Astrocyte (in vitro differentiated cells and primary cell): ENCODE data around the gene XRN2.

Experiments
- EZH2 ChIP-seq: IDR thresholded peaks from 2 replicates; pipeline ENCODE4 v1.6.1; 2012; ENCODE audit warnings: mild to moderate bottlenecking, low read length, inconsistent platforms; ENCODE audit not compliant: insufficient read depth
- TF ChIP-seq, protein P1 (sequence below): IDR thresholded peaks from 2 replicates; pipeline ENCODE4 v1.5.1; 2011; ENCODE audit warnings: low read depth, mild to moderate bottlenecking, inconsistent platforms, low read length, moderate library complexity; ENCODE audit not compliant: insufficient read depth

DNA sequence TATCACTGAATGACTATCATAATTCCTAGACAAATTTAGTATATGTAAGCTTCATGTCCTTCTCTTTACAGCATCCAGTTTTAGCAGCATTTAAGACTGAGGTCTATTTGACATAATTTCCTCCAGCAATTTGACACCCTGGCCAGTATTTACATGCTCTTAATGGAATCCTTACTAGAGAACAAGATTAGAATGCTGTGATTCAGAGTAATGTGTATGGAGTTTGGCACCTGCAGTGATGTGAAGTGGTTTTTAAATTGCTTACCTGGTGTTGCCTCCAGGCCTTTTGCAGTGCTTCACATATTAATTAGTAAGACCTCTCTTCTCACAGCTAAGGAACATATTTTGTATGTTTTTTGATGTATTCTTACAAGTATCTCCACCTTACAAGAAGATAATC is 84.4 kb downstream of the XRN2 start:
- TF ChIP-seq, protein P1, sequence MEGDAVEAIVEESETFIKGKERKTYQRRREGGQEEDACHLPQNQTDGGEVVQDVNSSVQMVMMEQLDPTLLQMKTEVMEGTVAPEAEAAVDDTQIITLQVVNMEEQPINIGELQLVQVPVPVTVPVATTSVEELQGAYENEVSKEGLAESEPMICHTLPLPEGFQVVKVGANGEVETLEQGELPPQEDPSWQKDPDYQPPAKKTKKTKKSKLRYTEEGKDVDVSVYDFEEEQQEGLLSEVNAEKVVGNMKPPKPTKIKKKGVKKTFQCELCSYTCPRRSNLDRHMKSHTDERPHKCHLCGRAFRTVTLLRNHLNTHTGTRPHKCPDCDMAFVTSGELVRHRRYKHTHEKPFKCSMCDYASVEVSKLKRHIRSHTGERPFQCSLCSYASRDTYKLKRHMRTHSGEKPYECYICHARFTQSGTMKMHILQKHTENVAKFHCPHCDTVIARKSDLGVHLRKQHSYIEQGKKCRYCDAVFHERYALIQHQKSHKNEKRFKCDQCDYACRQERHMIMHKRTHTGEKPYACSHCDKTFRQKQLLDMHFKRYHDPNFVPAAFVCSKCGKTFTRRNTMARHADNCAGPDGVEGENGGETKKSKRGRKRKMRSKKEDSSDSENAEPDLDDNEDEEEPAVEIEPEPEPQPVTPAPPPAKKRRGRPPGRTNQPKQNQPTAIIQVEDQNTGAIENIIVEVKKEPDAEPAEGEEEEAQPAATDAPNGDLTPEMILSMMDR = no peak
- TF ChIP-seq EZH2 = no peak
